SK-N-SH treated with all-trans-retinoic acid at 6 μM for 48 hours (cell line): Measurements from ENCODE around the gene PIR.

Experiments
- ATAC-seq: fragments of 200-7000 bp; cut with Tn5 transposase; 3 replicates; pipeline ENCODE4 v1.9.1; 2020; ENCODE audit warnings: mild to moderate bottlenecking, moderate library complexity
- ARNTL ChIP-seq: fragments of 450-650 bp; formaldehyde crosslinking; IDR thresholded peaks from 2 replicates; pipeline ENCODE4 v1.5.0; 2020; ENCODE audit warnings: low read depth, mild to moderate bottlenecking, moderate library complexity, borderline replicate concordance
- BACH2 ChIP-seq: fragments of 250-450 bp; sonication (Bioruptor Pico); IDR thresholded peaks from 2 replicates; pipeline ENCODE4 v1.9.0; 2021; ENCODE audit warnings: mild to moderate bottlenecking, borderline replicate concordance
- CSDC2 ChIP-seq: fragments of 250-450 bp; sonication (Bioruptor Pico); IDR thresholded peaks from 2 replicates; pipeline ENCODE4 v1.5.0; 2020; ENCODE audit warnings: mild to moderate bottlenecking, moderate library complexity
- ESRRG ChIP-seq: fragments of 250-450 bp; sonication (Bioruptor Pico); IDR thresholded peaks from 2 replicates; pipeline ENCODE4 v1.6.1; 2021; ENCODE audit warnings: mild to moderate bottlenecking
- GLIS3 ChIP-seq: fragments of 250-450 bp; sonication (Bioruptor Pico); IDR thresholded peaks from 2 replicates; pipeline ENCODE4 v1.5.0; 2020; ENCODE audit warnings: mild to moderate bottlenecking, moderate library complexity
- ISL1 ChIP-seq: fragments of 250-450 bp; sonication (Bioruptor Pico); IDR thresholded peaks from 2 replicates; pipeline ENCODE4 v2.1.2; 2022; ENCODE audit warnings: mild to moderate bottlenecking, moderate library complexity
- OSR1 ChIP-seq: fragments of 250-450 bp; sonication (Bioruptor Pico); IDR thresholded peaks from 2 replicates; pipeline ENCODE4 v1.8.0; 2022; ENCODE audit warnings: moderate library complexity, mild to moderate bottlenecking, inconsistent platforms
- PPARA ChIP-seq: fragments of 250-450 bp; sonication (Bioruptor Pico); IDR thresholded peaks from 2 replicates; pipeline ENCODE4 v1.5.0; 2020; ENCODE audit warnings: mild to moderate bottlenecking, borderline replicate concordance
- RARB ChIP-seq: fragments of 250-450 bp; sonication (Bioruptor Pico); IDR thresholded peaks from 2 replicates; pipeline ENCODE4 v1.8.0; 2021; ENCODE audit warnings: mild to moderate bottlenecking, moderate library complexity
- SNAI2 ChIP-seq: fragments of 250-450 bp; sonication (Bioruptor Pico); IDR thresholded peaks from 2 replicates; pipeline ENCODE4 v1.5.0; 2020; ENCODE audit warnings: mild to moderate bottlenecking, moderate library complexity
- TCF4 ChIP-seq: fragments of 250-450 bp; sonication (Bioruptor Pico); IDR thresholded peaks from 2 replicates; pipeline ENCODE4 v1.8.0; 2021; ENCODE audit warnings: mild to moderate bottlenecking, moderate library complexity, borderline replicate concordance
- TOX ChIP-seq: fragments of 250-450 bp; sonication (Bioruptor Pico); IDR thresholded peaks from 2 replicates; pipeline ENCODE4 v1.8.0; 2021; ENCODE audit warnings: mild to moderate bottlenecking, moderate library complexity, borderline replicate concordance
- ZC3H10 ChIP-seq: fragments of 250-450 bp; sonication (Bioruptor Pico); IDR thresholded peaks from 2 replicates; pipeline ENCODE4 v1.5.1; 2021; ENCODE audit warnings: mild to moderate bottlenecking, moderate library complexity
- ZFP3 ChIP-seq: fragments of 250-450 bp; sonication (Bioruptor Pico); IDR thresholded peaks from 2 replicates; pipeline ENCODE4 v1.5.0; 2020; ENCODE audit warnings: mild to moderate bottlenecking, moderate library complexity
- ZFP30 ChIP-seq: fragments of 450-650 bp; formaldehyde crosslinking; IDR thresholded peaks from 2 replicates; pipeline ENCODE4 v1.5.0; 2022; ENCODE audit warnings: mild to moderate bottlenecking, moderate library complexity
- ZNF565 ChIP-seq: fragments of 450-650 bp; formaldehyde crosslinking; conservative IDR thresholded peaks from 2 replicates; pipeline ENCODE4 v1.5.0; 2020; ENCODE audit warnings: low read depth, mild to moderate bottlenecking, moderate library complexity
- ZNF70 ChIP-seq: fragments of 450-650 bp; formaldehyde crosslinking; IDR thresholded peaks from 2 replicates; pipeline ENCODE4 v1.5.0; 2020; ENCODE audit warnings: mild to moderate bottlenecking, moderate library complexity
- ZNF8 ChIP-seq: fragments of 450-650 bp; formaldehyde crosslinking; IDR thresholded peaks from 2 replicates; pipeline ENCODE4 v1.5.0; 2020; ENCODE audit warnings: mild to moderate bottlenecking, moderate library complexity
- TF ChIP-seq, protein P1 (sequence below): fragments of 250-450 bp; sonication (Bioruptor Pico); IDR thresholded peaks from 2 replicates; pipeline ENCODE4 v1.5.0; 2020; ENCODE audit warnings: mild to moderate bottlenecking, moderate library complexity
- TF ChIP-seq, protein P2 (sequence below): fragments of 250-450 bp; sonication (Bioruptor Pico); IDR thresholded peaks from 2 replicates; pipeline ENCODE4 v1.8.0; 2021; ENCODE audit warnings: low read depth, mild to moderate bottlenecking, moderate library complexity, borderline replicate concordance
- TF ChIP-seq, protein P3 (sequence below): fragments of 250-450 bp; sonication (Bioruptor Pico); IDR thresholded peaks from 2 replicates; pipeline ENCODE4 v1.8.0; 2020; ENCODE audit warnings: mild to moderate bottlenecking, moderate library complexity, borderline replicate concordance
- TF ChIP-seq, protein P4 (sequence below): fragments of 250-450 bp; sonication (Bioruptor Pico); IDR thresholded peaks from 2 replicates; pipeline ENCODE4 v1.5.1; 2020; ENCODE audit warnings: low read depth, mild to moderate bottlenecking, moderate library complexity

PIR gene

DNA sequence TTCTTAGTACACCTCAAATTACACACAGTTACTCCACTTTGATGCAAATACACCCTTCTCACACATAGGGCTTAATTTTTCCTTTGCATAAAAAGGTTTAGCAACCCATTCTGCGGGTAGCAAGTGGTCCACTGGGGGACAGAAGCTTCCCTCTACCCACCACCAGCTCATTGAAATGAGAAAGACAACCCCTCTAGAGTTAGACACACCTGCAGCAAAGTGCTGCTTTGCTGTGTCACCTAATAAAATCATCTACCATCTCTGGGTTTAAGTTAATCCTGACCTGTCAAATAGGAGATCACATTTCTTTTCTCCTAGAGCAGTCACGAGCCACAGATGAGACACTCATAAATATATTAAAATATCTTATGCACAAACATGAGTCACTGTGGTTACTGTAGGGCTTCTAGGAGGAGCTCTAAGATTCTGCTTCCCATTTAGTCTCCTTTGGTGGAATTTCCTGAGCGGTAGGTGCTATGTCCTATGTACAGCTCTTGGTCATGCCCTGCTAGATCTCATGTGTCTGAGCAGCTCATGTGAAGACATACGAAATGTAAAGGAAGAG, 19.4 kb upstream of the PIR start:
- TF ChIP-seq, protein P1, sequence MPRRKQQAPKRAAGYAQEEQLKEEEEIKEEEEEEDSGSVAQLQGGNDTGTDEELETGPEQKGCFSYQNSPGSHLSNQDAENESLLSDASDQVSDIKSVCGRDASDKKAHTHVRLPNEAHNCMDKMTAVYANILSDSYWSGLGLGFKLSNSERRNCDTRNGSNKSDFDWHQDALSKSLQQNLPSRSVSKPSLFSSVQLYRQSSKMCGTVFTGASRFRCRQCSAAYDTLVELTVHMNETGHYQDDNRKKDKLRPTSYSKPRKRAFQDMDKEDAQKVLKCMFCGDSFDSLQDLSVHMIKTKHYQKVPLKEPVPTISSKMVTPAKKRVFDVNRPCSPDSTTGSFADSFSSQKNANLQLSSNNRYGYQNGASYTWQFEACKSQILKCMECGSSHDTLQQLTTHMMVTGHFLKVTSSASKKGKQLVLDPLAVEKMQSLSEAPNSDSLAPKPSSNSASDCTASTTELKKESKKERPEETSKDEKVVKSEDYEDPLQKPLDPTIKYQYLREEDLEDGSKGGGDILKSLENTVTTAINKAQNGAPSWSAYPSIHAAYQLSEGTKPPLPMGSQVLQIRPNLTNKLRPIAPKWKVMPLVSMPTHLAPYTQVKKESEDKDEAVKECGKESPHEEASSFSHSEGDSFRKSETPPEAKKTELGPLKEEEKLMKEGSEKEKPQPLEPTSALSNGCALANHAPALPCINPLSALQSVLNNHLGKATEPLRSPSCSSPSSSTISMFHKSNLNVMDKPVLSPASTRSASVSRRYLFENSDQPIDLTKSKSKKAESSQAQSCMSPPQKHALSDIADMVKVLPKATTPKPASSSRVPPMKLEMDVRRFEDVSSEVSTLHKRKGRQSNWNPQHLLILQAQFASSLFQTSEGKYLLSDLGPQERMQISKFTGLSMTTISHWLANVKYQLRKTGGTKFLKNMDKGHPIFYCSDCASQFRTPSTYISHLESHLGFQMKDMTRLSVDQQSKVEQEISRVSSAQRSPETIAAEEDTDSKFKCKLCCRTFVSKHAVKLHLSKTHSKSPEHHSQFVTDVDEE (CRISPR knock-in tag) = no peak
- TF ChIP-seq SNAI2 (CRISPR knock-in tag) = no peak
- TF ChIP-seq, protein P2, sequence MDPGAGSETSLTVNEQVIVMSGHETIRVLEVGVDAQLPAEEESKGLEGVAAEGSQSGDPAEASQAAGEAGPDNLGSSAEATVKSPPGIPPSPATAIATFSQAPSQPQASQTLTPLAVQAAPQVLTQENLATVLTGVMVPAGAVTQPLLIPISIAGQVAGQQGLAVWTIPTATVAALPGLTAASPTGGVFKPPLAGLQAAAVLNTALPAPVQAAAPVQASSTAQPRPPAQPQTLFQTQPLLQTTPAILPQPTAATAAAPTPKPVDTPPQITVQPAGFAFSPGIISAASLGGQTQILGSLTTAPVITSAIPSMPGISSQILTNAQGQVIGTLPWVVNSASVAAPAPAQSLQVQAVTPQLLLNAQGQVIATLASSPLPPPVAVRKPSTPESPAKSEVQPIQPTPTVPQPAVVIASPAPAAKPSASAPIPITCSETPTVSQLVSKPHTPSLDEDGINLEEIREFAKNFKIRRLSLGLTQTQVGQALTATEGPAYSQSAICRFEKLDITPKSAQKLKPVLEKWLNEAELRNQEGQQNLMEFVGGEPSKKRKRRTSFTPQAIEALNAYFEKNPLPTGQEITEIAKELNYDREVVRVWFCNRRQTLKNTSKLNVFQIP (CRISPR knock-in tag) = no peak
- no peak for TF ChIP-seq CSDC2 (CRISPR knock-in tag)
- no peak for TF ChIP-seq ZNF70 (CRISPR knock-in tag)
- TF ChIP-seq ESRRG (CRISPR knock-in tag) = no peak
- no peak for TF ChIP-seq RARB (CRISPR knock-in tag)
- TF ChIP-seq, protein P3, sequence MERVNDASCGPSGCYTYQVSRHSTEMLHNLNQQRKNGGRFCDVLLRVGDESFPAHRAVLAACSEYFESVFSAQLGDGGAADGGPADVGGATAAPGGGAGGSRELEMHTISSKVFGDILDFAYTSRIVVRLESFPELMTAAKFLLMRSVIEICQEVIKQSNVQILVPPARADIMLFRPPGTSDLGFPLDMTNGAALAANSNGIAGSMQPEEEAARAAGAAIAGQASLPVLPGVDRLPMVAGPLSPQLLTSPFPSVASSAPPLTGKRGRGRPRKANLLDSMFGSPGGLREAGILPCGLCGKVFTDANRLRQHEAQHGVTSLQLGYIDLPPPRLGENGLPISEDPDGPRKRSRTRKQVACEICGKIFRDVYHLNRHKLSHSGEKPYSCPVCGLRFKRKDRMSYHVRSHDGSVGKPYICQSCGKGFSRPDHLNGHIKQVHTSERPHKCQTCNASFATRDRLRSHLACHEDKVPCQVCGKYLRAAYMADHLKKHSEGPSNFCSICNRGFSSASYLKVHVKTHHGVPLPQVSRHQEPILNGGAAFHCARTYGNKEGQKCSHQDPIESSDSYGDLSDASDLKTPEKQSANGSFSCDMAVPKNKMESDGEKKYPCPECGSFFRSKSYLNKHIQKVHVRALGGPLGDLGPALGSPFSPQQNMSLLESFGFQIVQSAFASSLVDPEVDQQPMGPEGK (CRISPR knock-in tag) = no peak
- no peak for TF ChIP-seq OSR1 (CRISPR knock-in tag)
- no peak for TF ChIP-seq ISL1 (CRISPR knock-in tag)
- no peak for TF ChIP-seq ZC3H10 (CRISPR knock-in tag)
- no peak for TF ChIP-seq PPARA (CRISPR knock-in tag)
- TF ChIP-seq, protein P4, sequence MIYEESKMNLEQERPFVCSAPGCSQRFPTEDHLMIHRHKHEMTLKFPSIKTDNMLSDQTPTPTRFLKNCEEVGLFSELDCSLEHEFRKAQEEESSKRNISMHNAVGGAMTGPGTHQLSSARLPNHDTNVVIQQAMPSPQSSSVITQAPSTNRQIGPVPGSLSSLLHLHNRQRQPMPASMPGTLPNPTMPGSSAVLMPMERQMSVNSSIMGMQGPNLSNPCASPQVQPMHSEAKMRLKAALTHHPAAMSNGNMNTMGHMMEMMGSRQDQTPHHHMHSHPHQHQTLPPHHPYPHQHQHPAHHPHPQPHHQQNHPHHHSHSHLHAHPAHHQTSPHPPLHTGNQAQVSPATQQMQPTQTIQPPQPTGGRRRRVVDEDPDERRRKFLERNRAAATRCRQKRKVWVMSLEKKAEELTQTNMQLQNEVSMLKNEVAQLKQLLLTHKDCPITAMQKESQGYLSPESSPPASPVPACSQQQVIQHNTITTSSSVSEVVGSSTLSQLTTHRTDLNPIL (CRISPR knock-in tag) = no peak
- no peak for TF ChIP-seq ZNF565 (CRISPR knock-in tag)
- no peak for TF ChIP-seq ZNF8 (CRISPR knock-in tag)
- no peak for TF ChIP-seq ZFP30 (CRISPR knock-in tag)
- no peak for TF ChIP-seq TCF4
- TF ChIP-seq TOX = no peak
- no peak for TF ChIP-seq GLIS3
- peak; percentile 55; the same call in 2 of the 3 replicates for ATAC-seq

DNA sequence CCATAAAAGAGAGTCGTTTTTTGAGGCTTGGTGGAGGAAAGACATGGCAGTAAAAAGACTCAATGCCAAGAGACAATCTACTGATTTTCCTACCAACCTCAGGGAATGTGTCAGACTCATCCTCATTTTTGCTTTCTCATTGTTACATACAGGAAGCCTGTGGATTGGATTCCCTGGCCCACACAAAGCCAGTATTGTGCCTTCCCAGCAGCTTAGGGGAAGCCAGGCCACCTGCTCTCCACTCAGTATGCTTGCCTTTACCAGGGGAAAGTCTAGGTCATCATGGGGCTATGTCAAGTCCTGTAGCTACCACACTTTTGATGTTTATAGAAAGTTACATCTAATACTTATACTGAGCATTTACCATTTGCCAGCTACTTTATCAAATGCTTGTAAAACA, 18.4 kb upstream of the PIR start:
- ATAC-seq = no peak
- TF ChIP-seq ARNTL (CRISPR knock-in tag) = no peak
- TF ChIP-seq, protein P4 (CRISPR knock-in tag) = no peak
- no peak for TF ChIP-seq ZFP30 (CRISPR knock-in tag)
- TF ChIP-seq, protein P3 (CRISPR knock-in tag) = no peak
- no peak for TF ChIP-seq PPARA (CRISPR knock-in tag)
- TF ChIP-seq OSR1 (CRISPR knock-in tag) = no peak
- no peak for TF ChIP-seq RARB (CRISPR knock-in tag)
- no peak for TF ChIP-seq TOX
- no peak for TF ChIP-seq GLIS3
- TF ChIP-seq, protein P2 (CRISPR knock-in tag) = no peak
- TF ChIP-seq CSDC2 (CRISPR knock-in tag) = no peak
- TF ChIP-seq ZC3H10 (CRISPR knock-in tag) = no peak
- no peak for TF ChIP-seq ISL1 (CRISPR knock-in tag)
- no peak for TF ChIP-seq BACH2 (CRISPR knock-in tag)
- TF ChIP-seq, protein P1 (CRISPR knock-in tag) = no peak
- no peak for TF ChIP-seq ZFP3 (CRISPR knock-in tag)
- TF ChIP-seq ZNF8 (CRISPR knock-in tag) = no peak
- no peak for TF ChIP-seq ZNF70 (CRISPR knock-in tag)
